ENCODE data around the gene HAGH.

HAGH gene

GRCh38 chr16:1773703-1774447 lies 52.8 kb downstream of the HAGH start:
- no peak for DNase-seq (ENCODE audit: low read depth)

- DNase-seq (ENCODE audit: low read depth) = peak; percentile 66
Observed at GRCh38 chr16:1772908-1773702, 53.5 kb downstream of the HAGH start, which contains the start of gene MRPS34. MRPS34 (minus strand) TSS chr16:1773134; CDS start chr16:1773119, 15 bp downstream.

GRCh38 chr16:1772362-1772907 lies 54.2 kb downstream of the HAGH start, which contains the start of gene EME2:
EME2 (plus strand) TSS chr16:1772810; CDS start chr16:1773228, 418 bp downstream.
- DNase-seq (ENCODE audit: low read depth) = no peak

- no peak for DNase-seq (ENCODE audit: low read depth)
Observed at GRCh38 chr16:1771864-1772361, 54.7 kb downstream of the HAGH start.

GRCh38 chr16:1771188-1771863 lies 55.3 kb downstream of the HAGH start, which contains the start of gene NME3:
NME3 (minus strand) TSS chr16:1771543; CDS start chr16:1771534, 9 bp downstream.
- DNase-seq (ENCODE audit: low read depth) = peak; percentile 59

GRCh38 chr16:1770328-1771187 lies 56.1 kb downstream of the HAGH start:
- peak; percentile 28 for DNase-seq (ENCODE audit: low read depth)

GRCh38 chr16:1769402-1770300 lies 57.0 kb downstream of the HAGH start:
- DNase-seq (ENCODE audit: low read depth) = no peak

GRCh38 chr16:1768767-1769401 lies 57.7 kb downstream of the HAGH start:
- no peak for DNase-seq (ENCODE audit: low read depth)

GRCh38 chr16:1768061-1768766 lies 58.4 kb downstream of the HAGH start:
- DNase-seq (ENCODE audit: low read depth) = no peak

GRCh38 chr16:1767116-1767994 lies 59.3 kb downstream of the HAGH start:
- no peak for DNase-seq (ENCODE audit: low read depth)

- no peak for DNase-seq (ENCODE audit: low read depth)
Observed at GRCh38 chr16:1766701-1767100, 59.9 kb downstream of the HAGH start.

GRCh38 chr16:1766231-1766630 lies 60.4 kb downstream of the HAGH start:
- DNase-seq (ENCODE audit: low read depth) = no peak

- no peak for DNase-seq (ENCODE audit: low read depth)
Observed at GRCh38 chr16:1765826-1766225, 60.8 kb downstream of the HAGH start.

GRCh38 chr16:1764971-1765370 lies 61.7 kb downstream of the HAGH start:
- no peak for DNase-seq (ENCODE audit: low read depth)

GRCh38 chr16:1763521-1764511 lies 62.8 kb downstream of the HAGH start:
- DNase-seq (ENCODE audit: low read depth) = no peak

GRCh38 chr16:1762879-1763520 lies 63.6 kb downstream of the HAGH start:
- no peak for DNase-seq (ENCODE audit: low read depth)
